Measurements from ENCODE around the gene ACTN4. TPM values are rescaled to one million over a fixed set of nuclear protein-coding genes. Genes with fewer than 3 reads are reported as not detected.

ACTN4 gene
- total and polyA plus RNA-seq, 3 donors from 2014 or later, result 112 to 158 (median 135) TPM

DNA sequence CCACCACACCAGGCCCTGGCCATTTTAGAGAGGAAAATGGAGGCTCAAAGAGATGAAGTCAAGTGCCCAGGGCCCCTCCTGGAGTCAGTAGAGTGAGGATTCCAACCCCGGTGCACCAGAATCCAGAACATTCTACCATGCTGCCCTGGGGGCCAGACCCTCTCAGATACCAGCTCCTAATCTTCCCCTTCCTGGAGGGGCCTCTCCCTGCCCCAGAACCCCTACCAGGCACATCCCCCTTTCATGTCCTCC lies 85.7 kb downstream of the ACTN4 start:
- intact Hi-C loops (cut with DNase I; ENCODE audit: low total_unique reads), result no loop called here
- WGBS, 2 donors, result 100% methylated on average over 1 of the region's 1 CpG
- DNase-seq, result no peak
- Histone ChIP-seq H3K27ac (no peak overlapping the region), H3K4me1 (peaks cover 28% of the 10 kb centered on the region), H3K27me3 (no peaks in the 10 kb centered on the region), H3K4me3 (no peak overlapping the region), H3K9me3 (no peaks in the 10 kb centered on the region), H3K36me3 (ENCODE audit: low read depth, missing control alignments) (no peaks in the 10 kb centered on the region)
- no peak for TF ChIP-seq POLR2A (IDR thresholded peaks at IDR 0.05)
- TF ChIP-seq, protein P1, sequence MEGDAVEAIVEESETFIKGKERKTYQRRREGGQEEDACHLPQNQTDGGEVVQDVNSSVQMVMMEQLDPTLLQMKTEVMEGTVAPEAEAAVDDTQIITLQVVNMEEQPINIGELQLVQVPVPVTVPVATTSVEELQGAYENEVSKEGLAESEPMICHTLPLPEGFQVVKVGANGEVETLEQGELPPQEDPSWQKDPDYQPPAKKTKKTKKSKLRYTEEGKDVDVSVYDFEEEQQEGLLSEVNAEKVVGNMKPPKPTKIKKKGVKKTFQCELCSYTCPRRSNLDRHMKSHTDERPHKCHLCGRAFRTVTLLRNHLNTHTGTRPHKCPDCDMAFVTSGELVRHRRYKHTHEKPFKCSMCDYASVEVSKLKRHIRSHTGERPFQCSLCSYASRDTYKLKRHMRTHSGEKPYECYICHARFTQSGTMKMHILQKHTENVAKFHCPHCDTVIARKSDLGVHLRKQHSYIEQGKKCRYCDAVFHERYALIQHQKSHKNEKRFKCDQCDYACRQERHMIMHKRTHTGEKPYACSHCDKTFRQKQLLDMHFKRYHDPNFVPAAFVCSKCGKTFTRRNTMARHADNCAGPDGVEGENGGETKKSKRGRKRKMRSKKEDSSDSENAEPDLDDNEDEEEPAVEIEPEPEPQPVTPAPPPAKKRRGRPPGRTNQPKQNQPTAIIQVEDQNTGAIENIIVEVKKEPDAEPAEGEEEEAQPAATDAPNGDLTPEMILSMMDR (IDR thresholded peaks at IDR 0.05), result no peak

DNA sequence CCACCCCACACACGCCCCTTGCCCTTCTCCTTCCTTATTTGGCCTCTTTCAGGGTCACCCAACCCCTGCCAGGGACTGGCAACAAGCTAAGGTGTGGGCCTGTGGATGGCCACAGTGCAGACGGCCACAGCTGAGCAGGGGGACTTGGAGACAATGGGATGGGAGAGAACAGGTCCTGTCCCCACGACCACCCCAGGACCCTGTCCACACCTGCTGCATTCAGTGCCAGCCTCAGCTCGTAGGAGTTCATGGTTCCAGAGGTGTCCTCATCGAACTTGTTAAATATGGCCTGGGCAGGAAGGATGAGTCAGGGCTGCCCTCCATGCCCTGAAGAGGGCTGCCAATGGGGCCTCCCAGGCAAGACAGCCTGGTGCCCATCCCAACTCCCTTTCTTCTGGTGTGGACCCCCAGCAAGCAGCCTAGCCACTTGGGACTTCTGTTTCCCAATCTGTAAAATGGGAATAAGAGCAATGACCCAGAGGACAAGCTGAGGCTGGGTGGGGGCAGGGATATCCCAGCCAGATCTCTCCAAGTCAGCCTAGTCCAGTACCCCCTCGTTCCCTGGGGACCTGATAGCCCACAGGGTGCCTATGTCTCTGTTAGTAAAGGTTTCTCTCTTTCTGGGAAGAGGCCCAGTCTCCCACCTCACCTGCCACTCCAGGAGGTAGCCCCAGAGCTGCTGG lies 86.2 kb downstream of the ACTN4 start:
- H3K4me3 ChIP-seq, result no peak overlapping the region
- no peak for TF ChIP-seq POLR2A (IDR thresholded peaks at IDR 0.05)
- TF ChIP-seq, protein P1 (IDR thresholded peaks at IDR 0.05), result no peak
- 85 to 88% methylated on average over 3 to 6 of the region's 6 CpGs for WGBS, 2 donors

DNA sequence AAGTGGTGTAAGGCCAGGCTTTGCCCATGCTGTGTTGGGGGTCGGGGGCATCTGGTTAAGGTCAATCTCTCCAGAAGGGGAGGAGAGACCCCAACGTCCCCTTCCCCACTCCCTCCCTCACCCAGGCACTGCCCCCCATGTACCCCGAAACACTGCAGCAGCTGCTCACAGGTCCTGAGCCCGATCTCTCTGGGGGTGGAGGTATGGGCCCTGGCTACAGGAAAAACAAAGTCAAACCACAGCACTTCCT lies 86.7 kb downstream of the ACTN4 start:
- WGBS, 2 donors, result 82 to 96% methylated on average over 3 to 4 of the region's 4 CpGs
- Histone ChIP-seq H3K36me3 (ENCODE audit: low read depth, missing control alignments) (no peaks in the 10 kb centered on the region), H3K27me3 (no peaks in the 10 kb centered on the region), H3K27ac (peak overlapping the region in 1 of 2 donors; percentile 24), H3K4me1 (peaks cover 21% of the 10 kb centered on the region), H3K4me3 (no peak overlapping the region), H3K9me3 (no peaks in the 10 kb centered on the region)
- TF ChIP-seq, protein P1 (IDR thresholded peaks at IDR 0.05), result no peak
- intact Hi-C loops (cut with DNase I; ENCODE audit: low total_unique reads), result no loop called here
- DNase-seq, result no peak

More for the DNA sequence above, 86.2 kb downstream of the ACTN4 start:
- no peak for DNase-seq
- H3K27ac ChIP-seq, result peak overlapping the region in 1 of 2 donors; percentile 24
- H3K4me1 ChIP-seq, result peaks cover 25% of the 10 kb centered on the region
- no peaks in the 10 kb centered on the region for H3K9me3 ChIP-seq
- intact Hi-C loops (cut with DNase I; ENCODE audit: low total_unique reads), result no loop called here
- H3K36me3 ChIP-seq (ENCODE audit: low read depth, missing control alignments), result no peaks in the 10 kb centered on the region
- no peaks in the 10 kb centered on the region for H3K27me3 ChIP-seq

DNA sequence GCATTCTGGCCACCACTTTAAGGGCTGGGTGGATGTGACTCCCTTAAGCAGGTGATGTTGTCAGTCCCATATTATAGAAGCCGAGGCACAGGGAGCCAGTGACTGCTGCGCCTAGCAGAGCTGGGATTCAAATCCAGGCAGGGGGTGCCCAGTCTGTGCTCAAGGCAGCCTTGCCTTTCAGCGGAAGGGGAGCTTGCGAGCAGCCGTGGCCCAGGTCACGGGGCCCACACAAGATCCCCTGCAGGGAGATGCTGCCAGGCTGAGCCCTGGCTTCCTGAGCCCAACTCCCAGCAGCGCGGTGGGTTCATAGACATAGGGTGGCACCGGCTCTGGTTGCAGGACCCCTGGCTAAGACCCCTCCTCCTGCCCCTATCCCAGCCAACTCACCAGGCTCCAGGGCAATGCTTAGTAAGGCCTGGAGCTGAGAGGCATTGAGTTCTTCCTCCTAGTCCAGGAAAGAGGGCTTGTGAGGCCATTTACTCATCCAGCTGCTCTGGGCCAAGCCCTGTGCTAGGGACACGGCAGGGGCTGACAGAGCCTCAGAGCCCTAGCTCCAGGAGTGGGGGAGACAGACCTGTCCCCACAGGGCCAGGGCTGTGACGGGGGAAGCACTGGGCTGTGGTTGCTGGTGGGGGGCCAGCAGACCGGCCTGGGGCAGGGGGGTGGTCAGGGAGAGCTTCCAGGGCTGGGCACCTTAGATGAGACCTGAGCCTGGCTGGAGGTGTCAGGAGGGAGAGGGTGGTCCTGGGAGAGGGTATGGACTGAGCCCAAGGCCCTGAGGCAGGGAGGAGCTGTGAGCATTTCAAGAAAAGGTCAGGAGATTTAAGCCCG lies 87.2 kb downstream of the ACTN4 start:
- TF ChIP-seq, protein P1 (IDR thresholded peaks at IDR 0.05), result no peak
- TF ChIP-seq POLR2A (IDR thresholded peaks at IDR 0.05), result no peak
- Histone ChIP-seq H3K4me1 (peaks cover 17% of the 10 kb centered on the region), H3K9me3 (no peaks in the 10 kb centered on the region), H3K36me3 (ENCODE audit: low read depth, missing control alignments) (no peaks in the 10 kb centered on the region), H3K27me3 (no peaks in the 10 kb centered on the region), H3K4me3 (no peak overlapping the region), H3K27ac (peak overlapping the region in 1 of 2 donors; percentile 24)
- WGBS, 2 donors, result 70 to 88% methylated on average over 10 to 13 of the region's 13 CpGs
- no peak for DNase-seq
- intact Hi-C loops (cut with DNase I; ENCODE audit: low total_unique reads), result no loop called here

DNA sequence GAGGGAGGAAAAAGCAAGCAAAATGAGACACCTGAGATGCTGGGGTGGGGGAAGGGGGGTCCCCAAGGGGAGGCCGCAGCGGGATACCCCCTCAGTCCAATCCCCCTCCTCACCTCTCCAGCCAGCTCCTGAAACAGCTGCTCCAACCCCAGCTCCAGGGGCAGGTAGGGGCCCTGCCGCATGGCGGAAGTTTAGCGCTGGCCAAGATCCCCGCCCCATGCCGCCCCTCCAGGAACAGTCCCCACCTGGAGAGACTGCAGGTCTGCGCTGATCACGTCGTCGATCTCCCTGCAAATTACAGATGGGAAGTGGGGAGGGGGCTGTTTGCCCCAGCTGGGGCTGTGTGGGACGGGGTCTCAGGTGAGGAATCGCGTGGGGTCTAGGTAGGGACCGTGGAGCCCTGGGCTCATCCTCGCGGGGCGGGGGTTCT lies 87.8 kb downstream of the ACTN4 start:
- Histone ChIP-seq H3K4me3 (no peak overlapping the region), H3K27me3 (no peaks in the 10 kb centered on the region), H3K4me1 (peaks cover 15% of the 10 kb centered on the region), H3K36me3 (ENCODE audit: low read depth, missing control alignments) (no peaks in the 10 kb centered on the region), H3K27ac (peak overlapping the region in 1 of 2 donors; percentile 15), H3K9me3 (no peaks in the 10 kb centered on the region)
- intact Hi-C loops (cut with DNase I; ENCODE audit: low total_unique reads), result no loop called here
- 25 to 48% methylated on average over 5 to 11 of the region's 18 CpGs for WGBS, 2 donors
- no peak for DNase-seq
- TF ChIP-seq, protein P1 (IDR thresholded peaks at IDR 0.05), result no peak
- no peak for TF ChIP-seq POLR2A (IDR thresholded peaks at IDR 0.05)
